Airway epithelial cell (primary cell): Measurements from ENCODE around the gene NLRP12. TPM values are rescaled to one million over a fixed set of nuclear protein-coding genes. Genes with fewer than 3 reads are reported as not detected.

Source experiments
- total RNA-seq: library from RNA; depleted of rRNA; stranded (reverse); fragments of >200 nt; gene quantifications from 2 replicates; pipeline ENCODE4 v1.2.3, GENCODE V29; 2015

The NLRP12 gene
- not detected in 2 replicates for total RNA-seq

GRCh38 chr19:53824134-53824611 lies at the start of gene NLRP12:
NLRP12 (minus strand) TSS chr19:53824314; CDS start chr19:53824174, 140 bp downstream.

GRCh38 chr19:53867225-53868090 lies 43.3 kb upstream of the NLRP12 start, which contains the start of gene MYADM:
MYADM (plus strand) TSS chr19:53867883; CDS start chr19:53873530, 5,647 bp downstream.

Other genes with a start within 250 kb of the NLRP12 start
- gene DPRX, start 192.3 kb downstream of the NLRP12 start, total RNA-seq: not detected in 2 replicates
- gene MYADM, start 43.6 kb upstream of the NLRP12 start, total RNA-seq: 18.0 and 24.8 TPM in 2 replicates
- not detected in 2 replicates for gene PRKCG, start 57.9 kb upstream of the NLRP12 start, total RNA-seq
- not detected in 2 replicates for gene CACNG7, start 85.0 kb upstream of the NLRP12 start, total RNA-seq
- 0.14 TPM in 1 of 2 replicates, not detected in the other for gene CACNG8, start 138.6 kb upstream of the NLRP12 start, total RNA-seq
- gene CACNG6, start 167.3 kb upstream of the NLRP12 start, total RNA-seq: not detected in 2 replicates
- gene VSTM1, start 239.6 kb upstream of the NLRP12 start, total RNA-seq: not detected in 2 replicates